Measurements from ENCODE around the gene AZIN2. TPM values are rescaled to one million over a fixed set of nuclear protein-coding genes. Genes with fewer than 3 reads are reported as not detected.
A peak's percentile ranks its signal among the peaks of the same experiment; 100 is the strongest.

The AZIN2 gene
- total and polyA plus RNA-seq, 9 of the 15 experiments (the other 6 are each of a cell fraction or from before 2014, with no cell fraction given): 0.06 to 0.91 (median 0.42) TPM; not detected in 2

DNA sequence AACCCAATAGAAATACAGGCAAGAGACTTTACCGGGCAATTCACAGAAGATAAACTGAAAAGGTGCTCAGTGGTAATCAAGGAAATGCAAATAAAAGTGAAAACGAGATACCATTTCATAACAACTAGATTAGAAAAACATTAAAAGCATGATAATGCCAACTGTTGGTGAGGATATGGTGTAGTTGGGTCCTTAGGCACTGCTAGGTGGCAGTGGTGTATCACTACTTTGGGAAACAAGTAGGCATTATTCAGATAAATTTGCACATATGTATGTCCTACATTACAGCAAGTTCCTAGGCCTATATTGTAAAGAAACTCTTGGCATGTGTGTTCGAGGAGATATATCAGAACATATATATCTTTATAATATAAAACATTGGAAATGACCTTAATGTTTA lies 31.0 kb downstream of the AZIN2 start:
- no TSS peak for BruUV-seq (replicated peaks)
- ChIA-PET POLR2A (no interaction called here), CTCF (ENCODE audit: low intra/inter-chr PET ratio) (interaction anchor here (0.6 kb wide), 2 partner anchors 408 to 513 kb away, joined by 3 to 4 read pairs; no protein-coding TSS in a partner anchor)
- no peak overlapping the region for H3K27ac ChIP-seq (ENCODE audit: extremely low read depth, low read depth, low read length)
- H3K9ac ChIP-seq (ENCODE audit: insufficient read depth in 1 of 2, low read depth in 2 of 2, low read length in 2 of 2): no peak overlapping the region
- ATAC-seq (no peak), DNase-seq (ENCODE audit: extremely low read depth in 1 of 4, low spot score in 3 of 4) (no peak), FAIRE-seq (no peak)
- H3K4me1 ChIP-seq (replicated peaks in 1 of 2; ENCODE audit: control insufficient read depth in 2 of 2, insufficient read depth in 2 of 2, low read length in 2 of 2): no peaks in the 10 kb centered on the region
- H3K79me2 ChIP-seq (ENCODE audit: control insufficient read depth, insufficient read depth, low read length): no peaks in the 10 kb centered on the region
- in situ Hi-C loops (cut with MboI) (no loop called here), intact Hi-C loops (cut with micrococcal nuclease) (no loop called here)
- TF ChIP-seq CTCF (IDR thresholded peaks at IDR 0.05 in 2 of 3, conservative IDR thresholded peaks at IDR 0.05 in 1 of 3; ENCODE audit: insufficient read depth in 2 of 3, low read depth in 1 of 3, low read length in 3 of 3) (peak in 1 of 3 experiments; percentile 47; a peak in 2 of 6 replicates), HDAC6 (IDR thresholded peaks at IDR 0.05; ENCODE audit: low read depth, low read length) (no peak), RAD21 (CRISPR knock-in tag; conservative IDR thresholded peaks at IDR 0.05 in 1 of 2, IDR thresholded peaks at IDR 0.05 in 1 of 2) (peak; percentile 45 to 61)
- peaks cover 10 to 11% of the 10 kb centered on the region in 2 experiments; a peak in 4 of 5 replicates for H3K27me3 ChIP-seq (ENCODE audit: control insufficient read depth in 2 of 2, insufficient read depth in 2 of 2, low read length in 2 of 2)
- H3K36me3 ChIP-seq (ENCODE audit: control insufficient read depth, insufficient read depth, low read length): no peaks in the 10 kb centered on the region
- H4K20me1 ChIP-seq (replicated peaks; ENCODE audit: control insufficient read depth, insufficient read depth, low read length): no peaks in the 10 kb centered on the region
- no peak overlapping the region for H2AFZ ChIP-seq (ENCODE audit: low read depth, low read length)
- H3K4me2 ChIP-seq (ENCODE audit: insufficient read depth, low read length): no peak overlapping the region
- H3K9me3 ChIP-seq (replicated peaks; ENCODE audit: control insufficient read depth, insufficient read depth, low read depth, low read length): no peaks in the 10 kb centered on the region
- H3K4me3 ChIP-seq: no peak overlapping the region
- no peaks in the 10 kb centered on the region for H3K9me1 ChIP-seq (ENCODE audit: control insufficient read depth, insufficient read depth, low read length)
- 0% methylated on average over 3 of the region's 3 CpGs for WGBS (ENCODE audit: insufficient coverage, low coverage, missing lambda C conversion rate)

Measured in K562 (cell line).